H9 (cell line): ENCODE results near the gene ARHGAP8. TPM values are rescaled to one million over a fixed set of nuclear protein-coding genes. Genes with fewer than 3 reads are reported as not detected.

Experiments used
- DNase-seq: peaks from one replicate; pipeline ENCODE4 v3.0.0-alpha.2; 2017
- H2AFZ ChIP-seq: one replicate; pipeline ENCODE4 v1.6.1; 2013; ENCODE audit warnings: mild to moderate bottlenecking, low read length, control low read depth, moderate library complexity
- H2AK5ac ChIP-seq: 2 replicates; pipeline ENCODE4 v1.6.1; 2013; ENCODE audit warnings: low read length, control low read depth, mixed read lengths; ENCODE audit not compliant: insufficient read length
- H2BK120ac ChIP-seq: one replicate; pipeline ENCODE4 v1.6.1; 2013; ENCODE audit warnings: low read depth, mild to moderate bottlenecking, low read length, control low read depth, inconsistent platforms; ENCODE audit not compliant: poor library complexity, severe bottlenecking
- H2BK12ac ChIP-seq: 2 replicates; pipeline ENCODE4 v1.6.1; 2013; ENCODE audit warnings: low read length, control low read depth, mixed read lengths, low read depth; ENCODE audit not compliant: insufficient read length
- H2BK15ac ChIP-seq: 2 replicates; pipeline ENCODE4 v1.6.1; 2013; ENCODE audit warnings: low read depth, low read length, control low read depth
- H2BK20ac ChIP-seq: one replicate; pipeline ENCODE4 v1.6.1; 2013; ENCODE audit warnings: low read depth, mild to moderate bottlenecking, low read length, control low read depth, inconsistent platforms; ENCODE audit not compliant: poor library complexity, severe bottlenecking
- H2BK5ac ChIP-seq: 2 replicates; pipeline ENCODE4 v1.6.1; 2013; ENCODE audit warnings: low read length, control low read depth, mixed read lengths; ENCODE audit not compliant: insufficient read length
- H3K14ac ChIP-seq: 2 replicates; pipeline ENCODE4 v1.6.1; 2013; ENCODE audit warnings: low read length, control low read depth; ENCODE audit not compliant: insufficient read depth
- H3K18ac ChIP-seq: 2 replicates; pipeline ENCODE4 v1.6.1; 2013; ENCODE audit warnings: low read depth, mild to moderate bottlenecking, mixed read lengths, low read length, control low read depth; ENCODE audit not compliant: insufficient read length
- H3K23ac ChIP-seq: 2 replicates; pipeline ENCODE4 v1.6.1; 2013; ENCODE audit warnings: low read length, control low read depth, mixed read lengths, low read depth; ENCODE audit not compliant: insufficient read length
- H3K23me2 ChIP-seq: 2 replicates; pipeline ENCODE4 v1.6.1; 2013; ENCODE audit warnings: low read depth, mild to moderate bottlenecking, mixed read lengths, low read length, control low read depth; ENCODE audit not compliant: insufficient read length, poor library complexity, severe bottlenecking
- H3K27ac ChIP-seq: 2 replicates; pipeline ENCODE4 v1.5.1; 2013; ENCODE audit warnings: low read length, control low read depth, mixed read lengths, low read depth; ENCODE audit not compliant: insufficient read length
- H3K27me3 ChIP-seq: 2 replicates; pipeline ENCODE4 v1.6.1; 2013; ENCODE audit warnings: low read length, control low read depth, inconsistent platforms; ENCODE audit not compliant: insufficient read depth
- H3K4ac ChIP-seq: 2 replicates; pipeline ENCODE4 v1.6.1; 2013; ENCODE audit warnings: low read depth, mild to moderate bottlenecking, control low read depth, inconsistent platforms, low read length, moderate library complexity
- H3K4me1 ChIP-seq: 2 replicates; pipeline ENCODE4 v1.6.1; 2013; ENCODE audit warnings: low read length, control low read depth, inconsistent platforms; ENCODE audit not compliant: insufficient read depth
- H3K4me2 ChIP-seq: 2 replicates; pipeline ENCODE4 v1.6.1; 2013; ENCODE audit warnings: low read length, control low read depth, mixed read lengths; ENCODE audit not compliant: insufficient read length, insufficient read depth
- H3K56ac ChIP-seq: 2 replicates; pipeline ENCODE4 v1.6.1; 2013; ENCODE audit warnings: low read depth, mild to moderate bottlenecking, mixed read lengths, low read length, control low read depth; ENCODE audit not compliant: insufficient read length
- H3K79me1 ChIP-seq: 2 replicates; pipeline ENCODE4 v1.6.1; 2013; ENCODE audit warnings: low read depth, mild to moderate bottlenecking, moderate library complexity, low read length, control low read depth, inconsistent platforms; ENCODE audit not compliant: insufficient read depth, poor library complexity, severe bottlenecking
- H3K79me2 ChIP-seq: 2 replicates; pipeline ENCODE4 v1.6.1; 2013; ENCODE audit warnings: low read length, control low read depth, inconsistent platforms; ENCODE audit not compliant: insufficient read depth
- H3K9ac ChIP-seq: 2 replicates; pipeline ENCODE4 v1.6.1; 2013; ENCODE audit warnings: low read length, control low read depth, mixed read lengths; ENCODE audit not compliant: insufficient read length; ENCODE audit errors: extremely low read depth
- H3K9me3 ChIP-seq: one replicate; pipeline ENCODE4 v1.6.1; 2013; ENCODE audit warnings: low read depth, low read length, inconsistent platforms; ENCODE audit not compliant: control insufficient read depth
- H3T11ph ChIP-seq: one replicate; pipeline ENCODE4 v1.6.1; 2013; ENCODE audit warnings: mild to moderate bottlenecking, low read length, control low read depth, inconsistent platforms
- H4K20me1 ChIP-seq: one replicate; pipeline ENCODE4 v1.6.1; 2013; ENCODE audit not compliant: control insufficient read depth, insufficient read length, insufficient read depth
- H4K5ac ChIP-seq: 2 replicates; pipeline ENCODE4 v1.6.1; 2013; ENCODE audit warnings: low read depth, mild to moderate bottlenecking, mixed read lengths, low read length, control low read depth; ENCODE audit not compliant: insufficient read length
- H4K8ac ChIP-seq: replicated peaks from 2 replicates; pipeline ENCODE4 v1.6.1; 2013; ENCODE audit warnings: low read length, control low read depth, mixed read lengths, low read depth; ENCODE audit not compliant: insufficient read length
- H4K91ac ChIP-seq: 2 replicates; pipeline ENCODE4 v1.6.1; 2013; ENCODE audit warnings: low read depth, mild to moderate bottlenecking, moderate library complexity, mixed read lengths, low read length, control low read depth; ENCODE audit not compliant: insufficient read length
- H3K27ac Mint-ChIP-seq, 3 experiments: 2 replicates in 2 of 3; 3 replicates in 1 of 3; pipeline ENCODE4 v1.8.0; 2020 to 2021; ENCODE audit warnings: mixed read lengths in 3 of 3, mild to moderate bottlenecking in 1 of 3, moderate library complexity in 1 of 3
- H3K27me3 Mint-ChIP-seq: 2 replicates; pipeline ENCODE4 v1.8.0; 2021; ENCODE audit warnings: low read depth, mild to moderate bottlenecking, moderate library complexity, mixed read lengths
- H3K36me3 Mint-ChIP-seq, 3 experiments: 2 replicates in 2 of 3; 3 replicates in 1 of 3; pipeline ENCODE4 v1.8.0; 2020 to 2021; ENCODE audit warnings: low read depth in 3 of 3, mixed read lengths in 3 of 3; ENCODE audit not compliant: insufficient read depth in 1 of 3
- H3K4me1 Mint-ChIP-seq, 2 experiments: 2 replicates each; pipeline ENCODE4 v1.8.0; 2020; ENCODE audit warnings: mixed read lengths in 2 of 2
- H3K4me3 Mint-ChIP-seq, 2 experiments: 2 replicates in 1 of 2; 3 replicates in 1 of 2; pipeline ENCODE4 v1.8.0; 2020 to 2021; ENCODE audit warnings: mild to moderate bottlenecking in 2 of 2, mixed read lengths in 2 of 2, moderate library complexity in 1 of 2
- H3K9me3 Mint-ChIP-seq, 2 experiments: 2 replicates in 1 of 2; 3 replicates in 1 of 2; pipeline ENCODE4 v1.8.0; 2020; ENCODE audit warnings: mild to moderate bottlenecking in 2 of 2, mixed read lengths in 2 of 2, moderate library complexity in 1 of 2
- CTCF ChIP-seq: fragments of 200-600 bp; sonication (generic); conservative IDR thresholded peaks from 3 replicates; pipeline ENCODE4 v1.8.0; 2021; ENCODE audit warnings: antibody characterized with exemption, mild to moderate bottlenecking
- WGBS: extraction: QIAGEN DNeasy Blood & Tissue Kit; methylation state at CpG from one replicate; pipeline ENCODE4 v1.1.7; 2013; ENCODE audit warnings: missing lambda C conversion rate, low lambda C conversion rate, mixed read lengths; ENCODE audit not compliant: insufficient read length; ENCODE audit errors: extremely low coverage; 5-methylcytosine and 5-hydroxymethylcytosine counted together
- total RNA-seq: library from RNA; stranded (reverse); gene quantifications from 2 replicates; pipeline ENCODE4 v1.2.1, GENCODE V29; 2021

The ARHGAP8 gene
- total RNA-seq, 1 experiment from 2014 or later = 35.4 TPM

GRCh38 chr22:44754998-44755397 is 2.6 kb downstream of the ARHGAP8 start:
- no peak overlapping the region for H3K27ac Mint-ChIP-seq
- no peak for DNase-seq
- Histone ChIP-seq H2BK120ac (no peak overlapping the region), H3K4me2 (no peak overlapping the region), H3K23ac (no peak overlapping the region), H2BK12ac (no peak overlapping the region), H3K18ac (no peak overlapping the region), H2AFZ (no peak overlapping the region), H3K27ac (no peak overlapping the region), H4K91ac (no peak overlapping the region), H3K27me3 (no peaks in the 10 kb centered on the region), H2BK20ac (no peak overlapping the region), H2BK15ac (no peak overlapping the region), H4K5ac (no peak overlapping the region), H2BK5ac (no peak overlapping the region), H3K9ac (no peak overlapping the region), H3K79me2 (peaks cover 4% of the 10 kb centered on the region; the same call in 1 of the 2 replicates), H2AK5ac (no peak overlapping the region), H3K4ac (no peak overlapping the region), H3K56ac (no peak overlapping the region), H4K20me1 (no peaks in the 10 kb centered on the region), H3T11ph (no peak overlapping the region), H3K23me2 (peaks cover 18% of the 10 kb centered on the region), H3K4me1 (peaks cover 12% of the 10 kb centered on the region; the same call in 1 of the 2 replicates), H3K14ac (no peak overlapping the region), H3K9me3 (no peaks in the 10 kb centered on the region), H3K79me1 (peaks cover 4% of the 10 kb centered on the region), H4K8ac (no peak overlapping the region)
- peaks cover 30 to 53% of the 10 kb centered on the region in 2 experiments for H3K4me1 Mint-ChIP-seq
- peaks cover 5% of the 10 kb centered on the region for H3K27me3 Mint-ChIP-seq
- H3K36me3 Mint-ChIP-seq = peaks cover 11 to 25% (median 13%) of the 10 kb centered on the region in 3 experiments; a peak in 6 of 7 replicates
- no peak overlapping the region for H3K4me3 Mint-ChIP-seq
- peaks cover 4 to 14% of the 10 kb centered on the region in 2 experiments; a peak in 3 of 5 replicates for H3K9me3 Mint-ChIP-seq
- no peak for TF ChIP-seq CTCF
- no CpG with 5 or more reads among the region's 7 CpGs for WGBS
